ENCODE results near the gene DEFB128.

DNA sequence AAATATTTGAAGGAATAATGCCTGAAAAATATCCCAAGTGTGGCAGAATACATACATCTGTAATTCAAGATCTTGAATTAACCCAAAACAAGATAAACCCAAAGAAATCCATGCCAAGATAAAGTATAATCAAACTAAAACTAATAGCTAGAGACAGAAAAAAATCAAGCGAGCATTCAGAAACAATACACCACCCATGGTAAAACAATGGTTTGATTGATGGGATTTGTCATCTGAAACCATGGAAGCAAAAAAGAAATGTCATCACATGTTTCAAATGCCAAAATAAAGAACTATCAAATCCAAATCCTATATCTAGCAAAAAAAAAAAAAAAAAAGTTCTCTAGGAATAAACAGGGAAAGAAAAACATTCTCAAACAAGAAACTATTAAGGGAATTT lies 37.4 kb downstream of the DEFB128 start:
- TF ChIP-seq CTCF (IDR thresholded peaks at IDR 0.05) (no peak), EP300 (IDR thresholded peaks at IDR 0.05) (no peak), POLR2A (IDR thresholded peaks at IDR 0.05) (no peak)

Measured in ovary (tissue), 3 donors.